Endothelial cell of umbilical vein (primary cell): ENCODE measurements around the gene TSPAN9. TPM values are rescaled to one million over a fixed set of nuclear protein-coding genes. Genes with fewer than 3 reads are reported as not detected.
A peak's percentile ranks its signal among the peaks of the same experiment; 100 is the strongest.

ENCODE experiments used
- BruUV-seq: library from RNA; stranded (reverse); fragments of 400-500 nt; replicated peaks from 2 replicates; lab custom pipeline; 2021; lab: Mats Ljungman, UMichigan
- CTCF ChIA-PET: fragments of 300-600, 350-600 bp; sonication (Branson Sonifier 250); formaldehyde crosslinking; loops from one replicate; lab custom pipeline; 2021; ENCODE audit warnings: antibody characterized with exemption, inconsistent platforms; lab: Charles Lee
- POLR2A ChIA-PET: fragments of 300-600, 350-600 bp; sonication (Branson Sonifier 250); formaldehyde crosslinking; loops from one replicate; lab custom pipeline; 2021; ENCODE audit warnings: antibody characterized with exemption, inconsistent platforms; lab: Charles Lee
- DNase-seq: peaks from one replicate; pipeline ENCODE4 v3.0.0-alpha.2; 2011; ENCODE audit warnings: low read depth, low spot score
- FAIRE-seq: peaks from 2 replicates; lab custom pipeline; 2011; peaks lifted over from hg19 to GRCh38; lab: Jason Lieb, UNC
- H2AFZ ChIP-seq: 2 replicates; pipeline ENCODE4 v1.6.0; 2012; ENCODE audit warnings: low read depth, low read length, control low read depth, inconsistent platforms
- H3K27ac ChIP-seq: 2 replicates; pipeline ENCODE4 v1.5.1; 2011; ENCODE audit warnings: low read depth, mild to moderate bottlenecking, control low read depth, low read length, moderate library complexity; ENCODE audit not compliant: insufficient read depth
- H3K27me3 ChIP-seq, 2 experiments: 2 replicates each; pipeline versions ENCODE4 v1.6.0 to v1.6.1; 2011; ENCODE audit warnings: low read length in 2 of 2, mixed read lengths in 1 of 2; ENCODE audit not compliant: control insufficient read depth in 2 of 2, insufficient read depth in 2 of 2
- H3K36me3 ChIP-seq, 2 experiments: 2 replicates in 1 of 2; 3 replicates in 1 of 2; pipeline ENCODE4 v1.5.1; 2011; ENCODE audit warnings: low read length in 2 of 2, mild to moderate bottlenecking in 1 of 2, moderate library complexity in 1 of 2; ENCODE audit not compliant: control insufficient read depth in 2 of 2, insufficient read depth in 2 of 2; ENCODE audit errors: extremely low read depth in 1 of 2
- H3K4me1 ChIP-seq: 3 replicates; pipeline ENCODE4 v1.5.1; 2011; ENCODE audit warnings: mild to moderate bottlenecking, low read length; ENCODE audit not compliant: control insufficient read depth, insufficient read depth; ENCODE audit errors: extremely low read depth
- H3K4me2 ChIP-seq: 2 replicates; pipeline ENCODE4 v1.6.1; 2011; ENCODE audit warnings: low read length, control low read depth, mixed read lengths; ENCODE audit not compliant: insufficient read depth
- H3K4me3 ChIP-seq, 3 experiments: fragments of 200-600 bp in 1 of 3; sonication (generic), shearing (Covaris generic) in 1 of 3; replicated peaks in 1 of 3; 2 replicates each; pipeline ENCODE4 v1.5.1; 2011 to 2016; ENCODE audit warnings: control low read depth in 3 of 3, low read length in 3 of 3, mild to moderate bottlenecking in 2 of 3, inconsistent platforms in 1 of 3, low read depth in 1 of 3, moderate library complexity in 1 of 3; ENCODE audit not compliant: insufficient read depth in 1 of 3
- H3K79me2 ChIP-seq: 2 replicates; pipeline ENCODE4 v1.6.0; 2012; ENCODE audit warnings: low read length, inconsistent platforms; ENCODE audit not compliant: control insufficient read depth, insufficient read depth
- H3K9ac ChIP-seq: replicated peaks from 2 replicates; pipeline ENCODE3; 2011; ENCODE audit warnings: low read length, control low read depth; ENCODE audit not compliant: insufficient read depth; ENCODE audit errors: extremely low read depth
- H3K9me1 ChIP-seq: replicated peaks from 3 replicates; pipeline ENCODE4 v1.6.0; 2011; ENCODE audit warnings: mild to moderate bottlenecking, low read length; ENCODE audit not compliant: control insufficient read depth, insufficient read depth; ENCODE audit errors: extremely low read depth
- H3K9me3 ChIP-seq: replicated peaks from 2 replicates; pipeline ENCODE4 v1.5.1; 2012; ENCODE audit warnings: low read length, inconsistent platforms; ENCODE audit not compliant: control insufficient read depth, insufficient read depth
- H4K20me1 ChIP-seq: replicated peaks from 2 replicates; pipeline ENCODE3; 2011; ENCODE audit warnings: mild to moderate bottlenecking, low read length; ENCODE audit not compliant: control insufficient read depth, insufficient read depth; ENCODE audit errors: extremely low read depth
- EZH2 ChIP-seq: IDR thresholded peaks from 2 replicates; pipeline ENCODE4 v1.6.1; 2012; ENCODE audit warnings: borderline replicate concordance, low read depth, mild to moderate bottlenecking, moderate library complexity, low read length, inconsistent platforms; ENCODE audit not compliant: severe bottlenecking
- FOS ChIP-seq: IDR thresholded peaks from 2 replicates; pipeline ENCODE4 v1.6.1; 2011; ENCODE audit warnings: mild to moderate bottlenecking, low read length, moderate library complexity, borderline replicate concordance; ENCODE audit not compliant: insufficient read depth
- GATA2 ChIP-seq: IDR thresholded peaks from 2 replicates; pipeline ENCODE4 v1.7.0; 2011; ENCODE audit warnings: low read depth, mild to moderate bottlenecking, moderate library complexity, mixed read lengths, low read length; ENCODE audit not compliant: insufficient read length, insufficient read depth
- JUN ChIP-seq: IDR thresholded peaks from 2 replicates; pipeline ENCODE4 v1.6.1; 2011; ENCODE audit warnings: borderline replicate concordance, low read depth; ENCODE audit not compliant: insufficient read length, insufficient read depth
- MAX ChIP-seq: IDR thresholded peaks from 2 replicates; pipeline ENCODE4 v1.6.1; 2011; ENCODE audit not compliant: insufficient read depth, insufficient read length
- MYC ChIP-seq: IDR thresholded peaks from one replicate; pipeline ENCODE4 v1.6.1; 2011; ENCODE audit warnings: mild to moderate bottlenecking, low read depth, low read length
- POLR2A ChIP-seq: IDR thresholded peaks from 2 replicates; pipeline ENCODE4 v1.6.1; 2012; ENCODE audit warnings: low read depth, mild to moderate bottlenecking, control low read depth, low read length
- POLR2AphosphoS5 ChIP-seq: IDR thresholded peaks from 2 replicates; pipeline ENCODE4 v1.6.1; 2012; ENCODE audit warnings: low read depth, mild to moderate bottlenecking, control low read depth, low read length, moderate library complexity; ENCODE audit not compliant: insufficient read depth
- dilution Hi-C: fragments of 300-500 bp; cut with MboI; formaldehyde crosslinking; loops from one replicate; pipeline ENCODE4 v1.15.0; 2019; ENCODE audit warnings: low sequenced_read_pairs; ENCODE audit not compliant: extremely low pct_ligation_motif_present
- intact Hi-C: fragments of 100-400 bp; cut with micrococcal nuclease; formaldehyde crosslinking; loops from one replicate; pipeline ENCODE4 v1.10.0; 2022
- polyA plus RNA-seq, 4 experiments: library from polyadenylated mRNA; depleted of rRNA in 3 of 4; stranded (reverse) in 3 of 4; unstranded in 1 of 4; fragments of >200 nt; gene quantifications; 2 replicates each; pipeline versions ENCODE4 v1.2.1 to v1.2.3, GENCODE V29; 2011 to 2012; ENCODE audit warnings: missing spikeins in 1 of 4
- total RNA-seq: library from RNA; stranded (reverse); gene quantifications from 2 replicates; pipeline ENCODE4 v1.2.3, GENCODE V29; 2021
- TF ChIP-seq, protein P1 (sequence below), 2 donors: IDR thresholded peaks; 1 replicate in 1 of 2; 2 replicates in 1 of 2; pipeline ENCODE4 v1.5.1; 2011; ENCODE audit warnings: low read length in 2 of 2, mild to moderate bottlenecking in 2 of 2, moderate library complexity in 2 of 2, control low read depth in 1 of 2, inconsistent platforms in 1 of 2, low read depth in 1 of 2; ENCODE audit not compliant: insufficient read depth in 1 of 2; ENCODE audit errors: extremely low read depth in 1 of 2

The TSPAN9 gene
- total and polyA plus RNA-seq, 2 donors (not counting 3 experiments of a cell fraction or from before 2014, with no cell fraction given): 43.3 to 66.8 TPM

- H3K27me3 ChIP-seq: no peaks in the 10 kb centered on the region
- no peak overlapping the region for H2AFZ ChIP-seq
- DNase-seq: no peak
- H4K20me1 ChIP-seq: no peaks in the 10 kb centered on the region
- no peaks in the 10 kb centered on the region for H3K9me3 ChIP-seq
- CTCF ChIA-PET: interaction anchor here (1.2 to 2.9 kb wide), 22 partner anchors 8 to 245 kb away, joined by 3 to 78 read pairs (median 10); partner anchors contain the start of genes FOXM1, NRIP2, RHNO1 and TEX52
- POLR2A ChIA-PET: no interaction called here
- intact Hi-C loops (no loop called here), dilution Hi-C loops (no loop called here)
- no peak for FAIRE-seq
- no peaks in the 10 kb centered on the region for H3K9me1 ChIP-seq
- H3K4me1 ChIP-seq: no peaks in the 10 kb centered on the region
- peaks cover 0 to 12% of the 10 kb centered on the region in 2 experiments for H3K36me3 ChIP-seq
- no peak for TF ChIP-seq MYC
- no peak overlapping the region for H3K4me3 ChIP-seq
- no peak overlapping the region for H3K27ac ChIP-seq
- no peak overlapping the region for H3K4me2 ChIP-seq
- no peaks in the 10 kb centered on the region for H3K79me2 ChIP-seq
- no peak overlapping the region for H3K9ac ChIP-seq
- no TSS peak for BruUV-seq
These were observed 34.8 kb upstream of the TSPAN9 start for GRCh38 chr12:3042394-3042793.

DNA sequence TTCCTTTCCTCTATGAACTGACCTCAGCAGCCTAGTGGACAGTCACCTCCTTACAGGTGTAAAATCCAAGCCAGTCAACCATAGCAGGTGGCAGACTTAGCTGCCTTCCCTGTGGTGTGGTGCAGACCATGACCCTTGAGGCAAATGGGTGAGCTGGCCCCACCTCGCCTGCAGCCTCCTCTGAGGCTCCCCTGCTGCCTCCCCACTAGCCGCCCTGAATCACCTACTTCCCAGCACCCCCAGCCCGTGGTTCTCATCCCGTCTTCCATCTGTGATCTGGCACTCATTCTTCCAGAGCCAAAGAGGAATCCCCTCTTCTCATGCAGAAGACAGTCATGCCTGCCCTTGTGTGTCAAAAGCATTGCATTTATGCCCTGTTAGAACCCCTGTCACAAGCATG lies 34.4 kb upstream of the TSPAN9 start:
- Histone ChIP-seq H3K79me2 (no peaks in the 10 kb centered on the region), H3K4me3 (no peak overlapping the region), H3K27ac (no peak overlapping the region), H2AFZ (no peak overlapping the region), H3K36me3 (peaks cover 0 to 11% of the 10 kb centered on the region in 2 experiments), H3K4me1 (no peaks in the 10 kb centered on the region), H3K9me1 (no peaks in the 10 kb centered on the region), H3K9me3 (no peaks in the 10 kb centered on the region), H3K9ac (no peak overlapping the region), H3K4me2 (no peak overlapping the region), H3K27me3 (no peaks in the 10 kb centered on the region), H4K20me1 (no peaks in the 10 kb centered on the region)
- no peak for TF ChIP-seq EZH2
- TF ChIP-seq, protein P1, sequence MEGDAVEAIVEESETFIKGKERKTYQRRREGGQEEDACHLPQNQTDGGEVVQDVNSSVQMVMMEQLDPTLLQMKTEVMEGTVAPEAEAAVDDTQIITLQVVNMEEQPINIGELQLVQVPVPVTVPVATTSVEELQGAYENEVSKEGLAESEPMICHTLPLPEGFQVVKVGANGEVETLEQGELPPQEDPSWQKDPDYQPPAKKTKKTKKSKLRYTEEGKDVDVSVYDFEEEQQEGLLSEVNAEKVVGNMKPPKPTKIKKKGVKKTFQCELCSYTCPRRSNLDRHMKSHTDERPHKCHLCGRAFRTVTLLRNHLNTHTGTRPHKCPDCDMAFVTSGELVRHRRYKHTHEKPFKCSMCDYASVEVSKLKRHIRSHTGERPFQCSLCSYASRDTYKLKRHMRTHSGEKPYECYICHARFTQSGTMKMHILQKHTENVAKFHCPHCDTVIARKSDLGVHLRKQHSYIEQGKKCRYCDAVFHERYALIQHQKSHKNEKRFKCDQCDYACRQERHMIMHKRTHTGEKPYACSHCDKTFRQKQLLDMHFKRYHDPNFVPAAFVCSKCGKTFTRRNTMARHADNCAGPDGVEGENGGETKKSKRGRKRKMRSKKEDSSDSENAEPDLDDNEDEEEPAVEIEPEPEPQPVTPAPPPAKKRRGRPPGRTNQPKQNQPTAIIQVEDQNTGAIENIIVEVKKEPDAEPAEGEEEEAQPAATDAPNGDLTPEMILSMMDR (IDR thresholded peaks at IDR 0.05; ENCODE audit: extremely low read depth in 1 of 2, insufficient read depth in 1 of 2, low read depth in 1 of 2, low read length in 2 of 2): no peak
- TF ChIP-seq MYC: no peak
- no peak for TF ChIP-seq FOS
- TF ChIP-seq POLR2AphosphoS5: no peak
- no peak for TF ChIP-seq MAX
- no peak for TF ChIP-seq JUN
- no peak for TF ChIP-seq POLR2A
- TF ChIP-seq GATA2: no peak
- intact Hi-C loops (no loop called here), dilution Hi-C loops (no loop called here)
- DNase-seq: no peak
- ChIA-PET POLR2A (no interaction called here), CTCF (interaction anchor here (1.4 to 2.9 kb wide), 8 partner anchors 9 to 233 kb away, joined by 4 to 78 read pairs (median 17); partner anchors contain the start of genes FOXM1, RHNO1 and TULP3)
- FAIRE-seq: no peak
- TSS peak; percentile 22 for BruUV-seq
